K562 (cell line): ENCODE measurements around the gene CRHR1. TPM values are rescaled to one million over a fixed set of nuclear protein-coding genes. Genes with fewer than 3 reads are reported as not detected.

Source experiments
- ATAC-seq: fragments of 200-7000 bp; cut with Tn5 transposase; 3 replicates; pipeline ENCODE4 v1.9.1; 2020; ENCODE audit warnings: moderate library complexity
- BruUV-seq: library from RNA; stranded (reverse); fragments of 400-500 nt; replicated peaks from 2 replicates; lab custom pipeline; 2021; lab: Mats Ljungman, UMichigan
- CTCF ChIA-PET: fragments of 300-600 bp; formaldehyde crosslinking; extraction: SDS; loops from one replicate; lab custom pipeline; 2021; ENCODE audit warnings: low intra/inter-chr PET ratio; lab: Yijun Ruan, JAX
- POLR2A ChIA-PET: fragments of 300-600, 350-650 bp; sonication (Branson Sonifier 250); formaldehyde crosslinking; extraction: SDS; loops from one replicate; lab custom pipeline; 2021; ENCODE audit warnings: antibody characterized with exemption, inconsistent platforms; lab: Yijun Ruan, JAX
- DNase-seq, 4 experiments: peaks; one replicate each; pipeline versions ENCODE4 v3.0.0 to v3.0.0-alpha.2; 2011 to 2018; ENCODE audit warnings: low spot score in 3 of 4, mixed read lengths in 3 of 4; ENCODE audit errors: extremely low read depth in 1 of 4
- FAIRE-seq: peaks from 2 replicates; lab custom pipeline; 2011; peaks lifted over from hg19 to GRCh38; lab: Jason Lieb, UNC
- H2AFZ ChIP-seq: 2 replicates; pipeline ENCODE4 v1.6.0; 2011; ENCODE audit warnings: low read depth, low read length, control low read depth, inconsistent platforms
- H3K27ac ChIP-seq: fragments of 200-600 bp; 3 replicates; pipeline ENCODE4 v1.8.0; 2011; ENCODE audit warnings: low read depth, mild to moderate bottlenecking, control low read depth, inconsistent platforms, low read length, moderate library complexity, mixed read lengths; ENCODE audit errors: extremely low read depth
- H3K27me3 ChIP-seq, 2 experiments: fragments of 300-600 bp in 1 of 2; 2 replicates in 1 of 2; 3 replicates in 1 of 2; pipeline versions ENCODE4 v1.6.0 to v1.8.0; 2011; ENCODE audit warnings: inconsistent platforms in 2 of 2, low read length in 2 of 2, mild to moderate bottlenecking in 1 of 2, mixed read lengths in 1 of 2, moderate library complexity in 1 of 2; ENCODE audit not compliant: control insufficient read depth in 2 of 2, insufficient read depth in 2 of 2
- H3K36me3 ChIP-seq: fragments of 300-600 bp; 3 replicates; pipeline ENCODE4 v1.8.0; 2011; ENCODE audit warnings: mild to moderate bottlenecking, low read length, inconsistent platforms; ENCODE audit not compliant: control insufficient read depth, insufficient read depth
- H3K4me1 ChIP-seq, 2 experiments: fragments of 200-600 bp in 1 of 2; replicated peaks in 1 of 2; 2 replicates in 1 of 2; 3 replicates in 1 of 2; pipeline versions ENCODE4 v1.5.1 to v1.8.0; 2011; ENCODE audit warnings: inconsistent platforms in 2 of 2, low read length in 2 of 2, mild to moderate bottlenecking in 1 of 2, mixed read lengths in 1 of 2, moderate library complexity in 1 of 2; ENCODE audit not compliant: control insufficient read depth in 2 of 2, insufficient read depth in 2 of 2
- H3K4me2 ChIP-seq: 2 replicates; pipeline ENCODE4 v1.6.1; 2011; ENCODE audit warnings: low read length, control low read depth, inconsistent platforms, mixed read lengths; ENCODE audit not compliant: insufficient read depth
- H3K4me3 ChIP-seq: fragments of 200-600 bp; sonication (generic), shearing (Covaris generic); 2 replicates; pipeline ENCODE4 v1.5.1; 2016; ENCODE audit warnings: control low read depth, inconsistent platforms
- H3K79me2 ChIP-seq: fragments of 200-600 bp; 3 replicates; pipeline ENCODE4 v1.8.0; 2011; ENCODE audit warnings: low read length, inconsistent platforms; ENCODE audit not compliant: control insufficient read depth, insufficient read depth
- H3K9ac ChIP-seq, 2 experiments: 2 replicates each; pipeline versions ENCODE4 v1.6.0 to v1.6.1; 2011; ENCODE audit warnings: low read depth in 2 of 2, low read length in 2 of 2, control low read depth in 1 of 2, inconsistent platforms in 1 of 2, mild to moderate bottlenecking in 1 of 2, mixed read lengths in 1 of 2; ENCODE audit not compliant: insufficient read depth in 1 of 2
- H3K9me1 ChIP-seq: one replicate; pipeline ENCODE4 v1.6.0; 2011; ENCODE audit warnings: inconsistent platforms, mild to moderate bottlenecking, low read length, moderate library complexity; ENCODE audit not compliant: control insufficient read depth, insufficient read depth
- H3K9me3 ChIP-seq: replicated peaks from 2 replicates; pipeline ENCODE4 v1.5.1; 2011; ENCODE audit warnings: low read depth, low read length, inconsistent platforms; ENCODE audit not compliant: control insufficient read depth, insufficient read depth
- H4K20me1 ChIP-seq: replicated peaks from 2 replicates; pipeline ENCODE4 v1.6.1; 2011; ENCODE audit warnings: low read length, inconsistent platforms, mixed read lengths; ENCODE audit not compliant: control insufficient read depth, insufficient read depth
- ETV5 ChIP-seq: sonication (generic); formaldehyde crosslinking; IDR thresholded peaks from 2 replicates; pipeline ENCODE4 v1.4.0; 2020; ENCODE audit warnings: low read depth, mild to moderate bottlenecking, missing genetic modification reagents
- TBL1XR1 ChIP-seq, 2 experiments: IDR thresholded peaks; 2 replicates each; pipeline ENCODE4 v1.6.1; 2012; ENCODE audit warnings: improper control_type of control experiment in 2 of 2, low read length in 2 of 2, mild to moderate bottlenecking in 1 of 2
- WGBS: fragments of 100-300 bp; shearing (Covaris generic); methylation state at CpG from one replicate; pipeline ENCODE4 v1.1.6; 2016; ENCODE audit warnings: low coverage, mixed read lengths; ENCODE audit not compliant: insufficient coverage; ENCODE audit errors: missing lambda C conversion rate; 5-methylcytosine and 5-hydroxymethylcytosine counted together
- in situ Hi-C: fragments of 300-500 bp; cut with MboI; formaldehyde crosslinking; loops from 4 replicates; pipeline ENCODE4 v1.15.0; 2018; ENCODE audit warnings: inconsistent platforms, mixed read lengths
- intact Hi-C: fragments of 100-400 bp; cut with micrococcal nuclease; formaldehyde crosslinking; loops from 2 replicates; pipeline ENCODE4 v1.14.2; 2022
- polyA plus RNA-seq, 8 experiments: library from polyadenylated mRNA; depleted of rRNA in 4 of 8; stranded (reverse) in 5 of 8; unstranded in 3 of 8; fragments of >200 nt; fragmentation: Nextera tagmentation in 2 of 8; fragmentation: Illumina TruSeq in 1 of 8; extraction: Ambion mirVana in 2 of 8; extraction: Trizol in 1 of 8; gene quantifications; 2 replicates each; pipeline versions ENCODE4 v1.2.1 to v1.2.3, GENCODE V29; 2011 to 2014; ENCODE audit warnings: inconsistent platforms in 1 of 8, missing spikeins in 1 of 8
- total RNA-seq, 7 experiments: library from RNA; depleted of rRNA in 6 of 7; stranded (reverse); fragments of >200 nt in 6 of 7; fragmentation: Illumina TruSeq in 2 of 7; extraction: Trizol in 2 of 7; gene quantifications; 2 replicates each; pipeline versions ENCODE4 v1.2.1 to v1.2.3, GENCODE V29; 2011 to 2021; ENCODE audit warnings: low replicate concordance in 1 of 7
- TF ChIP-seq, protein P1 (sequence below): fragments of 450-650 bp; IDR thresholded peaks from 2 replicates; pipeline ENCODE4 v1.6.1; 2018; ENCODE audit not compliant: partially characterized antibody

Gene CRHR1
- total and polyA plus RNA-seq, 9 of the 15 experiments (the other 6 are each of a cell fraction or from before 2014, with no cell fraction given): 0.05 TPM; not detected in 8

GRCh38 chr17:45841186-45841585, 57.1 kb downstream of the CRHR1 start:
- no peak overlapping the region for H2AFZ ChIP-seq
- TF ChIP-seq, protein P1, sequence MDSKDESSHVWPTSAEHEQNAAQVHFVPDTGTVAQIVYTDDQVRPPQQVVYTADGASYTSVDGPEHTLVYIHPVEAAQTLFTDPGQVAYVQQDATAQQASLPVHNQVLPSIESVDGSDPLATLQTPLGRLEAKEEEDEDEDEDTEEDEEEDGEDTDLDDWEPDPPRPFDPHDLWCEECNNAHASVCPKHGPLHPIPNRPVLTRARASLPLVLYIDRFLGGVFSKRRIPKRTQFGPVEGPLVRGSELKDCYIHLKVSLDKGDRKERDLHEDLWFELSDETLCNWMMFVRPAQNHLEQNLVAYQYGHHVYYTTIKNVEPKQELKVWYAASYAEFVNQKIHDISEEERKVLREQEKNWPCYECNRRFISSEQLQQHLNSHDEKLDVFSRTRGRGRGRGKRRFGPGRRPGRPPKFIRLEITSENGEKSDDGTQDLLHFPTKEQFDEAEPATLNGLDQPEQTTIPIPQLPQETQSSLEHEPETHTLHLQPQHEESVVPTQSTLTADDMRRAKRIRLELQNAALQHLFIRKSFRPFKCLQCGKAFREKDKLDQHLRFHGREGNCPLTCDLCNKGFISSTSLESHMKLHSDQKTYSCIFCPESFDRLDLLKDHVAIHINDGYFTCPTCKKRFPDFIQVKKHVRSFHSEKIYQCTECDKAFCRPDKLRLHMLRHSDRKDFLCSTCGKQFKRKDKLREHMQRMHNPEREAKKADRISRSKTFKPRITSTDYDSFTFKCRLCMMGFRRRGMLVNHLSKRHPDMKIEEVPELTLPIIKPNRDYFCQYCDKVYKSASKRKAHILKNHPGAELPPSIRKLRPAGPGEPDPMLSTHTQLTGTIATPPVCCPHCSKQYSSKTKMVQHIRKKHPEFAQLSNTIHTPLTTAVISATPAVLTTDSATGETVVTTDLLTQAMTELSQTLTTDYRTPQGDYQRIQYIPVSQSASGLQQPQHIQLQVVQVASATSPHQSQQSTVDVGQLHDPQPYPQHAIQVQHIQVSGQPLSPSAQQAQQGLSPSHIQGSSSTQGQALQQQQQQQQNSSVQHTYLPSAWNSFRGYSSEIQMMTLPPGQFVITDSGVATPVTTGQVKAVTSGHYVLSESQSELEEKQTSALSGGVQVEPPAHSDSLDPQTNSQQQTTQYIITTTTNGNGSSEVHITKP: peak; percentile 25
- TF ChIP-seq TBL1XR1 (IDR thresholded peaks at IDR 0.05; ENCODE audit: low read length in 2 of 2) (no peak), ETV5 (CRISPR knock-in tag) (no peak)
- TF ChIP-seq, all 486 proteins: peak for 1
- ChIA-PET CTCF (no interaction called here), POLR2A (interaction anchor here (0.5 kb wide), 1 partner anchor 554 kb away, joined by 4 read pairs; no protein-coding TSS in a partner anchor)
- H3K27me3 ChIP-seq: peaks cover 9 to 58% of the 10 kb centered on the region in 2 experiments; a peak in 4 of 5 replicates
- H3K9ac ChIP-seq: no peak overlapping the region
- intact Hi-C loops: no loop called here
- no peaks in the 10 kb centered on the region for H3K36me3 ChIP-seq
- H4K20me1 ChIP-seq: no peaks in the 10 kb centered on the region; the same call in none of the 2 replicates
- peaks cover 0 to 6% of the 10 kb centered on the region in 2 experiments; a peak in 1 of 5 replicates for H3K4me1 ChIP-seq
- no peaks in the 10 kb centered on the region for H3K79me2 ChIP-seq
- no peak for DNase-seq
- no peak overlapping the region for H3K27ac ChIP-seq
- in situ Hi-C loops: loop anchor here (25.0 kb wide), 1 partner anchor 429 kb away; no protein-coding TSS in a partner anchor
- no peak overlapping the region for H3K4me2 ChIP-seq
- no peak for ATAC-seq
- FAIRE-seq: no peak
- peaks cover 3% of the 10 kb centered on the region for H3K9me1 ChIP-seq
- WGBS: 1% methylated on average over 9 of the region's 9 CpGs
- H3K4me3 ChIP-seq: no peak overlapping the region
- no TSS peak for BruUV-seq
- no peaks in the 10 kb centered on the region for H3K9me3 ChIP-seq
